Neural progenitor cell (in vitro differentiated cells): ENCODE results near the gene SEMA6B. TPM values are rescaled to one million over a fixed set of nuclear protein-coding genes. Genes with fewer than 3 reads are reported as not detected.

ENCODE experiments used
- DNase-seq: peaks from one replicate; pipeline ENCODE4 v3.0.0-alpha.2; 2016; ENCODE audit warnings: low spot score
- H2AFZ ChIP-seq: fragments of 200-600 bp; sonication (generic); replicated peaks from 2 replicates; pipeline ENCODE4 v1.6.1; 2016; ENCODE audit warnings: antibody characterized with exemption
- H3F3A ChIP-seq: fragments of 200-600 bp; sonication (generic); 2 replicates; pipeline ENCODE4 v1.6.1; 2016; ENCODE audit warnings: antibody characterized with exemption, low read depth
- H3K27ac ChIP-seq: fragments of 200-600 bp; sonication (generic); 2 replicates; pipeline ENCODE4 v1.5.1; 2016; ENCODE audit warnings: mild to moderate bottlenecking
- H3K27me3 ChIP-seq: fragments of 200-600 bp; sonication (generic); 2 replicates; pipeline ENCODE4 v1.6.1; 2016; ENCODE audit warnings: mild to moderate bottlenecking, moderate library complexity
- H3K36me3 ChIP-seq: fragments of 200-600 bp; sonication (generic); 2 replicates; pipeline ENCODE4 v1.5.1; 2016
- H3K4me1 ChIP-seq: fragments of 200-600 bp; sonication (generic); 2 replicates; pipeline ENCODE4 v1.6.1; 2016; ENCODE audit warnings: mixed run types
- H3K4me2 ChIP-seq: fragments of 200-600 bp; sonication (generic); 2 replicates; pipeline ENCODE4 v1.6.1; 2016
- H3K4me3 ChIP-seq: fragments of 200-600 bp; sonication (generic); 2 replicates; pipeline ENCODE4 v1.5.1; 2016
- H3K79me2 ChIP-seq: fragments of 200-600 bp; sonication (generic); 2 replicates; pipeline ENCODE4 v1.6.1; 2016; ENCODE audit warnings: low read depth
- H3K9ac ChIP-seq: fragments of 200-600 bp; sonication (generic); 2 replicates; pipeline ENCODE4 v1.6.1; 2016
- H3K9me3 ChIP-seq: fragments of 200-600 bp; sonication (generic); 2 replicates; pipeline ENCODE4 v1.5.1; 2016; ENCODE audit warnings: low read depth
- H4K20me1 ChIP-seq: fragments of 200-600 bp; sonication (generic); 2 replicates; pipeline ENCODE4 v1.6.1; 2016; ENCODE audit warnings: low read depth
- H3K27ac Mint-ChIP-seq: 3 replicates; pipeline ENCODE4 v1.8.0; 2021; ENCODE audit warnings: mixed read lengths
- H3K27me3 Mint-ChIP-seq: 2 replicates; pipeline ENCODE4 v1.8.0; 2022; ENCODE audit warnings: low read depth, mild to moderate bottlenecking, inconsistent platforms, moderate library complexity, mixed read lengths; ENCODE audit not compliant: insufficient read depth
- H3K36me3 Mint-ChIP-seq: 3 replicates; pipeline ENCODE4 v1.8.0; 2021; ENCODE audit warnings: mixed read lengths
- H3K4me1 Mint-ChIP-seq: 3 replicates; pipeline ENCODE4 v1.8.0; 2021; ENCODE audit warnings: mixed read lengths
- H3K4me3 Mint-ChIP-seq: 3 replicates; pipeline ENCODE4 v1.8.0; 2021; ENCODE audit warnings: mild to moderate bottlenecking, moderate library complexity, mixed read lengths
- H3K9me3 Mint-ChIP-seq: 3 replicates; pipeline ENCODE4 v1.8.0; 2020; ENCODE audit warnings: mixed read lengths
- CTCF ChIP-seq: fragments of 200-600 bp; sonication (generic); IDR thresholded peaks from 2 replicates; pipeline ENCODE4 v1.5.1; 2017; ENCODE audit warnings: antibody characterized with exemption, mild to moderate bottlenecking
- EZH2 ChIP-seq: fragments of 200-600 bp; sonication (generic); IDR thresholded peaks from 2 replicates; pipeline ENCODE4 v1.6.1; 2017; ENCODE audit warnings: antibody characterized with exemption, mild to moderate bottlenecking, moderate library complexity
- EZH2phosphoT487 ChIP-seq: fragments of 200-600 bp; sonication (generic); IDR thresholded peaks from 2 replicates; pipeline ENCODE4 v1.6.1; 2017; ENCODE audit warnings: antibody characterized with exemption
- total RNA-seq: library from RNA; depleted of rRNA; stranded (reverse); fragments of >200 nt; gene quantifications from 2 replicates; pipeline ENCODE4 v1.2.3, GENCODE V29; 2015; ENCODE audit warnings: low replicate concordance

SEMA6B gene
- total RNA-seq, 1 donor from 2014 or later = 22.6 TPM

GRCh38 chr19:4579389-4579788, 19.9 kb upstream of the SEMA6B start:
- Mint-ChIP-seq H3K9me3 (no peaks in the 10 kb centered on the region), H3K27ac (no peak overlapping the region), H3K4me3 (peak overlapping the region; percentile 87), H3K27me3 (peaks cover 21% of the 10 kb centered on the region), H3K4me1 (peaks cover 36% of the 10 kb centered on the region), H3K36me3 (no peaks in the 10 kb centered on the region)
- Histone ChIP-seq H3K27me3 (peaks cover 8% of the 10 kb centered on the region), H3K9ac (no peak overlapping the region), H3K4me2 (no peak overlapping the region), H4K20me1 (peaks cover 59% of the 10 kb centered on the region), H3K79me2 (peaks cover 47% of the 10 kb centered on the region), H3K27ac (no peak overlapping the region), H3F3A (peaks cover 60% of the 10 kb centered on the region), H3K9me3 (no peaks in the 10 kb centered on the region), H3K4me1 (peaks cover 18% of the 10 kb centered on the region), H3K36me3 (no peaks in the 10 kb centered on the region), H2AFZ (no peak overlapping the region), H3K4me3 (no peak overlapping the region)
- TF ChIP-seq EZH2phosphoT487 (no peak), EZH2 (no peak), CTCF (no peak)
- no peak for DNase-seq

- DNase-seq = no peak
- Histone ChIP-seq H3K4me3 (no peak overlapping the region), H3K4me1 (peaks cover 15% of the 10 kb centered on the region), H3K27ac (no peak overlapping the region), H3K36me3 (no peaks in the 10 kb centered on the region), H3K27me3 (peaks cover 8% of the 10 kb centered on the region), H4K20me1 (peaks cover 66% of the 10 kb centered on the region), H2AFZ (no peak overlapping the region), H3K9ac (no peak overlapping the region), H3K4me2 (no peak overlapping the region), H3F3A (peaks cover 54% of the 10 kb centered on the region), H3K9me3 (no peaks in the 10 kb centered on the region), H3K79me2 (peaks cover 54% of the 10 kb centered on the region)
- no peak overlapping the region for H3K27ac Mint-ChIP-seq
- H3K27me3 Mint-ChIP-seq = peaks cover 21% of the 10 kb centered on the region
- peak overlapping the region; percentile 87 for H3K4me3 Mint-ChIP-seq
- TF ChIP-seq EZH2 (no peak), CTCF (no peak)
- H3K36me3 Mint-ChIP-seq = no peaks in the 10 kb centered on the region
- H3K4me1 Mint-ChIP-seq = peaks cover 36% of the 10 kb centered on the region
- no peaks in the 10 kb centered on the region for H3K9me3 Mint-ChIP-seq
Measured at GRCh38 chr19:4578552-4579248, 19.2 kb upstream of the SEMA6B start.

GRCh38 chr19:4577020-4577782, 17.7 kb upstream of the SEMA6B start:
- DNase-seq = no peak
- Histone ChIP-seq H3K79me2 (peaks cover 67% of the 10 kb centered on the region), H4K20me1 (peaks cover 81% of the 10 kb centered on the region), H3K27me3 (peaks cover 5% of the 10 kb centered on the region), H3K36me3 (no peaks in the 10 kb centered on the region), H3K4me1 (peaks cover 15% of the 10 kb centered on the region), H3K27ac (no peak overlapping the region), H3K4me3 (no peak overlapping the region), H3K9me3 (no peaks in the 10 kb centered on the region), H3K9ac (no peak overlapping the region), H3F3A (peaks cover 42% of the 10 kb centered on the region), H3K4me2 (no peak overlapping the region), H2AFZ (no peak overlapping the region)
- H3K9me3 Mint-ChIP-seq = no peaks in the 10 kb centered on the region
- TF ChIP-seq EZH2phosphoT487 = no peak
- no peak for TF ChIP-seq EZH2
- no peak for TF ChIP-seq CTCF
- peaks cover 18% of the 10 kb centered on the region for H3K27me3 Mint-ChIP-seq
- peaks cover 29% of the 10 kb centered on the region for H3K4me1 Mint-ChIP-seq
- peak overlapping the region; percentile 64 for H3K4me3 Mint-ChIP-seq
- no peaks in the 10 kb centered on the region for H3K36me3 Mint-ChIP-seq
- no peak overlapping the region for H3K27ac Mint-ChIP-seq
